Osteocyte (in vitro differentiated cells): ENCODE measurements around the gene RGS13. TPM values are rescaled to one million over a fixed set of nuclear protein-coding genes. Genes with fewer than 3 reads are reported as not detected.

Experiments used
- DNase-seq: peaks from one replicate; pipeline ENCODE4 v3.0.0; 2021; ENCODE audit warnings: mixed read lengths; ENCODE audit not compliant: unreplicated experiment; ENCODE audit errors: extremely low spot score
- H3K27ac Mint-ChIP-seq: one replicate; pipeline ENCODE4 v1.8.0; 2021; ENCODE audit warnings: mild to moderate bottlenecking, mixed read lengths; ENCODE audit not compliant: unreplicated experiment
- H3K27me3 Mint-ChIP-seq: one replicate; pipeline ENCODE4 v1.8.0; 2021; ENCODE audit warnings: mixed read lengths; ENCODE audit not compliant: unreplicated experiment
- H3K36me3 Mint-ChIP-seq: one replicate; pipeline ENCODE4 v1.8.0; 2021; ENCODE audit warnings: mixed read lengths; ENCODE audit not compliant: unreplicated experiment
- H3K4me1 Mint-ChIP-seq: one replicate; pipeline ENCODE4 v1.8.0; 2021; ENCODE audit warnings: mixed read lengths; ENCODE audit not compliant: unreplicated experiment
- H3K4me3 Mint-ChIP-seq: one replicate; pipeline ENCODE4 v1.8.0; 2021; ENCODE audit warnings: mild to moderate bottlenecking, moderate library complexity, mixed read lengths; ENCODE audit not compliant: unreplicated experiment
- H3K9me3 Mint-ChIP-seq: one replicate; pipeline ENCODE4 v1.8.0; 2021; ENCODE audit warnings: mixed read lengths; ENCODE audit not compliant: unreplicated experiment
- CTCF ChIP-seq: fragments of 200-600 bp; sonication (generic); IDR thresholded peaks from 2 replicates; pipeline ENCODE4 v1.5.0; 2021; ENCODE audit warnings: antibody characterized with exemption, mild to moderate bottlenecking, moderate library complexity
- total RNA-seq: library from RNA; stranded (reverse); gene quantifications from 2 replicates; pipeline ENCODE4 v1.2.1, GENCODE V29; 2021

The RGS13 gene
- total RNA-seq, 1 donor from 2014 or later: not detected

- DNase-seq: no peak
- H3K9me3 Mint-ChIP-seq: no peaks in the 10 kb centered on the region
- H3K27ac Mint-ChIP-seq: no peak overlapping the region
- peaks cover 10% of the 10 kb centered on the region for H3K4me1 Mint-ChIP-seq
- TF ChIP-seq CTCF: no peak
- H3K36me3 Mint-ChIP-seq: no peaks in the 10 kb centered on the region
- H3K27me3 Mint-ChIP-seq: no peaks in the 10 kb centered on the region
- peak overlapping the region; percentile 9 for H3K4me3 Mint-ChIP-seq
Measured at GRCh38 chr1:192633533-192634253, 2.3 kb upstream of the RGS13 start.

GRCh38 chr1:192635041-192635440 lies 906 bp upstream of the RGS13 start:
- H3K27ac Mint-ChIP-seq: no peak overlapping the region
- DNase-seq: no peak
- H3K9me3 Mint-ChIP-seq: no peaks in the 10 kb centered on the region
- no peak overlapping the region for H3K4me3 Mint-ChIP-seq
- H3K27me3 Mint-ChIP-seq: no peaks in the 10 kb centered on the region
- no peak for TF ChIP-seq CTCF
- no peaks in the 10 kb centered on the region for H3K36me3 Mint-ChIP-seq
- H3K4me1 Mint-ChIP-seq: peaks cover 13% of the 10 kb centered on the region

- no peak for DNase-seq
- Mint-ChIP-seq H3K27ac (no peak overlapping the region), H3K36me3 (no peaks in the 10 kb centered on the region), H3K9me3 (no peaks in the 10 kb centered on the region), H3K4me1 (peaks cover 3% of the 10 kb centered on the region), H3K4me3 (no peak overlapping the region), H3K27me3 (no peaks in the 10 kb centered on the region)
- TF ChIP-seq CTCF: no peak
Measured at GRCh38 chr1:192639607-192640368, 3.8 kb downstream of the RGS13 start.

- no peak for DNase-seq
- no peaks in the 10 kb centered on the region for H3K9me3 Mint-ChIP-seq
Measured at GRCh38 chr1:192652159-192652558, 16.2 kb downstream of the RGS13 start.

More at GRCh38 chr1:192652159-192652558, 16.2 kb downstream of the RGS13 start:
- Mint-ChIP-seq H3K4me1 (no peaks in the 10 kb centered on the region), H3K36me3 (no peaks in the 10 kb centered on the region), H3K27me3 (no peaks in the 10 kb centered on the region), H3K4me3 (no peak overlapping the region), H3K27ac (no peak overlapping the region)
- no peak for TF ChIP-seq CTCF
